HG03354 (cell line): ENCODE results near the gene AIFM1.

Experiments
- ATAC-seq: cut with Tn5 transposase; IDR thresholded peaks from one replicate; pipeline ENCODE4 v1.9.1; 2021; ENCODE audit warnings: mild to moderate bottlenecking; ENCODE audit not compliant: unreplicated experiment, poor library complexity, severe bottlenecking

AIFM1 gene

DNA sequence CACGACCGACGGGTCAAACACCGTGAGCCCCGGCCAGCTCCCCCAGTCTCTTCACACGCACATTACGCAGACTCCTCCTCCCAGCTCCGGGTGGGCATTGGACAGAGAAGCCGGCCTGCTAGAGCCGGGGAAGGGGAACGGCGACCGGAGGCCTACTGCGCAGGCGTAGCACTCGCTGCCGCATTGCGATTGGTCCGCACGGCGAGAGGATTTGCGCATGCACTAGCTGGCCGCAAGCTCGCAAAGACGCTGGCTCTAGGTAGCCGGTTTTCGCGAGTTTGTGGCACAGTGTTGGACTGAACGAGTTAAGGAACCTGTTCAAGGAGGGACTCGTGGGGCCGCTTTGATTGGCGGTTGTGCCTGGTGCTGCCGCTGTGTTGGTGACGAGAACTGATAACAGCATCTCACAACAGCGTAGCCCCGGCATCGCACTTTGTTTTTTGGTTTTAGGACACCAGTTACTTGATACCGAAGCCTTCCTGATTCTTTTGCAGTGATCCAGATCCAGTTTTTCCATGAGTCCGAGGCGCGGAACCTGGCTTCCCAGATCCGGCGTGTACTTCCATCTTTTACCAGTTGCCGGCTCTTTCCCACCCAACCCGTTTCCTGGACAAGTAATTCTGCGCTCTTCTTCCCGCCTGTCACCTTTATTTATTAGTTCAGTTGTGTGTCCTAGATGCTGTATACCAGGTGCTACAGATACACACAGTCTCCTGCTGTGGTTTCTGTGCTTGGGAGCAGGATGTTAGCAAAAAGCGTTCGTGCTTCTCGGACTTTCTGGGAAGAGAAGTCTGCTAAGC, at the start of gene AIFM1:
Gene AIFM1, minus strand, starts transcription at position 139 of the 800 bp plus-strand sequence. CDS start 185 bp downstream, outside the sequence.
- ATAC-seq: peak; percentile 88

DNA sequence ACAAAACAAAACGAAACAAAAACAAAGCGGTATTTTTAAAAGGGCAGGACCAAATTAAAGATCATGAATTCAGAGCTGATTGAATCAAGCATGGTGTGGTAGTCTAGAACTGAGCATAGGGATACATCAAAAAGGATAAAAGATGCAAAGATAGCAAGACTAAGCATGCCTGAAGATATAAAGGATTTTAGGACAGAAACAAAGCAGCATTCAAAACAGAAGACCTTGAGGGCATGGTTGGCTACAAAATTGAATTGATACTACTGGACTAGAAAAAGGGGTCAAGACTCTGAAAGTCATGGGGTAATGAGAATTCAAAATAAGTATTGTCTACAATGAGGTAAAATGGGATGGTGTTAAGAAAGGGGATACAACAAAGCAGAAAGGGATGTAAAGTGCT, 47.7 kb upstream of the AIFM1 start:
- no peak for ATAC-seq

DNA sequence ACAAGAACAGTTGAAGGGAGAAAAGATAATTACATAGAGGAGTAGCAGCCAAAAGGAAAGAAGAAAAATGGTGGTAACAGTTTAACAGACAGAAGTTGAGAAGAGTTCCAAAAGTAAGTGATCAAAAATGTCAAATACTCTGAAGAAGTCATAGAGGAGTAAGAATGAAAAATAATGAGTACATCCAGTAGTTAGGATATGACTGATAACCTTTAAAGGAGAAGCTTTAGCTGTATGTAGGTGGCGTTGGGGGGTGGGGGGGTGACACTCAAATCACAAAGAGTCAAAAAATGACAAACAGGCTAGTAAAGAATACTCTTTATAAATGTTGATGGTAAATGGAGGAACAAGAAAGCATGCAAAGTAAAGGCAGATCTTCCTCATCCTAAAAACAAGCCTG, 46.7 kb upstream of the AIFM1 start:
- no peak for ATAC-seq

DNA sequence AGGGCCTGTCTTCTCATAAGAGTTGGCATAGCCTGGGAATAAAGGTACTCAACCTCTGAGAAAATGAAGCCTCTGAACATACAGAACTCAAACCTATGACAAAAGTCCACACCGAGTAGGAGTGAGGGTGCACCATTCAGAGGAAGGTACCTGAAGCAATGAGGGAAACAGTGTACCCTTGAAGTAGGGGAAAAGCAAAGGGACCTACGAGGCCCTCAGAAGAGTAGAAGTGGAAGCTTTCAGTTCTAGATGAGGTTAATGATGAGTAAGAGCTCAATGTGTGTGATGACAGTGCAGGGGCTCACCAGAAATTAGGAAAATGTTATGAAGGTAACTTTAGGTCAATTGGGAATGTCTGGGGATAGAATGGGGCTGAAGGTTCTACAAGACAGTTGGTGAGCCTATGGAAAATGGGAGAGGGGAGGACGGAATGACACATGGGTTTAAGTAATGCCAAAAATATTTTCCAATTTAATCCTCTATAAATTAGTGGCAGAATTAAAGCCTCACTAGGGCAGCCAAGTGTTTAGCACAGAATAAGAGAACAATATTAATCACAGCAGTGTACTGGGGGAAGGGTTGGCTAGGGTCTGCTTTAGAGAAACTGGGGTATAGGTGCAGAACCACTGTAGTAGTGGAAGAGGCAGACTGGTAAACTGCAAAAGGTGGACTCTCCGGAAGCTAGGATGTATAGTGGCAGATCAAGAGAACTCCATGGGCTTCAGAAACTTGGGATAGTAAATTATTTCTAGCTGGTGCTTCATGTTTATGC, 46.0 kb upstream of the AIFM1 start:
- ATAC-seq: no peak

DNA sequence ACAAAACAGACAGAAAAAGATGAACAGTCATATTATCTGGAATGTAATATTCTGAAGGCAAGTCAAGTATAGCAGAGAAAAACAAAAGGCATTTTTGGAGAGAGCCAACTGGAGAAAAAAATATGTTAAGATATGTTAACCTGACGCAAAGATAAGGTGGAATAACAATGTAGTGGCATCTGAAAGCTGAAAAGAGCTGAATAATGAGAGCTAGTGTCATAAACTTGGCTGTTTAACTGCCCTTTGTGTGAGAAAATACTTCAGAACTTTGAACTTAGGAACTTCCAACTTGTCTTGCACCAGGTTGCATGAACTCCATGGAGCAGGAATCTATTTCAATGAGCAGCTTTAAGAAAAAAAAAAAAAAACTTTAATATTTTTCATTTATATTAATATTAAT, 39.0 kb upstream of the AIFM1 start:
- no peak for ATAC-seq

DNA sequence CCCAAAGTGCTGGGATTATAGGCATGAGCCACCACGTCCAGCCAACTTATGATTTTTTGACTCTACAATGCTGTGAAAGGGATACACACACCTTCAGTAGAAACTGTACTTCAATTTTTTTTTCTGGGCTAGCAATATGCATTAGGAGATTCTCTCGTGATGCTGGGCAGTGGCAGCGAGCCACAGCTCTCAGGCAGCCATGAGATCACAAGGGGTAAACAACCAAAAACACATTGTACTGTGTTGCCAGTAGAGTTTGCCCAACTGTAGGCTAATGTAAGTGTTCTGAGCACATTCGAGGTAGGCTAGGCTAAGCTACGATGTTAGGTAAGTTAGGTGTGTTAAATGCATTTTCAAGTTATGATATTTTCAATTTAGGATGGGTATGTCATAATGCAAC, 31.8 kb upstream of the AIFM1 start:
- no peak for ATAC-seq

DNA sequence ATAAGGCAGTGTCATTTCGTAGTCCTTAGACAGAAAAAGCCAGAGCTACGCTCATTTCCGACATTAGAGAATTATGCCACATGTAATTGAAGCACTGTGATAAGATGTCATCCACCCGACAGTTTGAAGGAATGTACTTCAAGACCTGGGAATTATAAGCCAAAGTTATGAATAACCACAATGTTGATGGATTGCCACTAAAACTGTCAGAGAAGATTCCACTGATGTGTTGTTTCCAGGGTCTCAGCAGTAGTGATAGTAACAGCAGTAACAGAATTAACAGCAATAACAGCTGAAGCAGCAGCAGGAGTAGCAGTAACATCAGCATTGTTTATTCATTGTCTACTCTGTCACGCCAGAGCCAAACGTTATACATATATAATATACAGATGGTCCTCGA, 30.8 kb upstream of the AIFM1 start:
- ATAC-seq: no peak

DNA sequence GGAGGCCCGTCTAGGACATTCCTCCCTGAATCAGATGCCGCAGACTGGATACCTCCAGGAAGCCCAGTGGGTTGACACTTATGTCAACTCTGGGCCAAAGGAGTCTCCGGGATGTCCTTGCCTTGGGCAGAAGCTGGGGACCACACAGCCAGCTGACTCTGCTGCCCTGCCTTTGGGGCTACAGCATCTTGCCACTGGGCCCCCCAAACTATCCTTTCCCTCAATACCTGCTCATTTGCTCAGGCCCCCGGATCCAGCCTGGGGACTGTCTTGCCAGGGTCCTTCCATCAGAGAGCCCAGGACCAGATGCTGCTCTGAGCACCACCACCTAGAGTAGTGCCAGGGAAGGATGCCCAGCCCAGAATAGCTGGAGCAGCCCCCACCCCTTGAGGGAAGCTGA, 25.2 kb upstream of the AIFM1 start:
- ATAC-seq: no peak

DNA sequence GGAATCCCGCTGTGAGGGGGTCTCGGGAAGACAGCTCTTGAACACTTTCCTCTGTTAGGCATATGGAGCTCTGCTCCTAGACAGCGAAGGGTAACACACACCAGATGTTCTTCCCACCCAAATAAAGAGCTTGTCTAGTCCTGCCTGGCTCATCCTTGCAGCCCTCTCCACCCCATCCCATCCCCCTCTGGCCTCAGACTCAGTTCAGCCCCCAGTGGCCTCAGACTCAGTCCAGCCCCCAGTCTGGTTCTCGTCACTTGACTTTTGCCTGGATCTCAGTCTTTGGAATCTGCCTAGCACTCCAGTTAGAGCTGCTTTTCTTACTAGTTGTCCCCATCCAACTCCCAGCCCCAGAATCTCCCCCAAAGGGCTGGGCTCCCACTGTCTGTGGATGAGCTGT, 21.0 kb upstream of the AIFM1 start:
- ATAC-seq: no peak

DNA sequence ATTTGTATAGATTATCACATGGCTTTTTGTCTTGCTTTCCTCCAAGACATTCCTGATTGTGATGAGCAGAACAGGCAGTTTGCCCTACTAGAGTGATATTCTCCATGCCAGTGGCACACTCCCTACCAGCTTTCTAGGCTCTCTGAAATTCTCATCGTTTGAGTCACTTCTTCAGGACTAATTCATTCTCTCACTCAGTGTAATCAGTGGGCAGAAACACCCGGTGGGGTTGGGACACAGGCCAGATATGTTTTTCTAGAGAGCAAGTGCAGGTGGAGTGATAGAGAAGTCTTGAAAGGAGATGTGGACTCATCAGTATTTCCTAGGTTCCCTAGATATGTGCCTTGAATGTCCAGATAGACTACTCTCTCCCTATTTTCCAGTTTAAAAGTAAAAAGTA, 19.2 kb upstream of the AIFM1 start:
- no peak for ATAC-seq

DNA sequence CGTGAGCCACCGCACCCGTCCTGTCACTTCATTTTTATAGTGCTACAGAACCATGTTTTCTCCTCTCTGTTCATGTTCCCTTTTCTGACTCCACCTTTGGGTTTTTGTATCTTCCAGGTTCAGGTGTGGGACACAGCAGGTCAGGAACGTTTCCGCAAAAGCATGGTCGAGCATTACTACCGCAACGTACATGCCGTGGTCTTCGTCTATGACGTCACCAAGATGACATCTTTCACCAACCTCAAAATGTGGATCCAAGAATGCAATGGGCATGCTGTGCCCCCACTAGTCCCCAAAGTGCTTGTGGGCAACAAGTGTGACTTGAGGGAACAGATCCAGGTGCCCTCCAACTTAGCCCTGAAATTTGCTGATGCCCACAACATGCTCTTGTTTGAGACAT, 18.5 kb upstream of the AIFM1 start:
- ATAC-seq: no peak

DNA sequence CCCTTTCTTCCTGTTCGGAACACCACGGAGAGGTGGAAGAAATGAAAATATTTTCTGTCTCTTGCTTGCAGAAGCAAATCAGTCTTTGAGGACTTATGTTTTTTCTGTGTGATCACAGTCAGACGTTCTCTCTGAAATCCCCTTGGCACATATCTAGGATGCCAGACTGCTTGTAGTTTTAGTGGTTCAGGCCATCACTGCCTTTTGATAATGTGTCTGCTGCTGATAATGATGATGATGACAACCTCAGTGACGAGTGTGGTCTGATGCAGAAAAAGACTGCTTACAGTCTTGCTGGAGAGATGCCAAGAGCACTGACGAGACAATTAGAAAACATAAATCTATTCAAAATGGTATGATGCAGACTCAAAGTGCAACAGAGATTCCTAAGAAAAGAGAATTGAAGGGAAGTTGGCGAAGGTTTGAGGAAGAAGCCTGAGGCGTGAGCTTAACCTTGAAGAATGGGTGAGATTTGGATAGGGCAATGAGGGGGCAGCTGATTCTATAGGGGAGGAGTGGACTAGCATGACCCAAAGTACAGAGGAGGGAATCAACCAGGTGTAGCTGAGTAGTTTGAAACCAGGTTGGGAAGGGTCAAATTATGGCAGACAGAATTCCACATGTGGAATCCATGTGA, 14.1 kb upstream of the AIFM1 start:
- no peak for ATAC-seq

DNA sequence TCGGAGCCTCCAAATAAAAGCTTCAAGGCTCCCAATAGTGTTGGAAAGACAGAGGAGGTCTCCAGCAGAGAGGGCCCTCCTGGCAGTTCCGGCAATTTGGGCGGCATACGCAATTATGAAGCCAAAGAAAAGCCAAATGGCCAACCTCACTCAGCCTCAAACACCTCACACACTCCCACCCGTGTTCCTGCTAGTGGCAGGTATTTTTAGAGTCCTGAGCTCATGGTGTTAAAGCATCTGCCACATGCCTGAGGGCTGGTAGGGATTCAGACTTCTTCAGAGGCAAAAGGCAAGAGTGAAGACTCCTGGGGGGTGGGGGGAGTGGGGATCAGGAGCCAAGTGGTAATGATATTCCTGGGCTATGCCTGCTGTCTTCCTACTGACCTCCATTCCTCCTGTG, 13.5 kb upstream of the AIFM1 start:
- ATAC-seq: no peak

DNA sequence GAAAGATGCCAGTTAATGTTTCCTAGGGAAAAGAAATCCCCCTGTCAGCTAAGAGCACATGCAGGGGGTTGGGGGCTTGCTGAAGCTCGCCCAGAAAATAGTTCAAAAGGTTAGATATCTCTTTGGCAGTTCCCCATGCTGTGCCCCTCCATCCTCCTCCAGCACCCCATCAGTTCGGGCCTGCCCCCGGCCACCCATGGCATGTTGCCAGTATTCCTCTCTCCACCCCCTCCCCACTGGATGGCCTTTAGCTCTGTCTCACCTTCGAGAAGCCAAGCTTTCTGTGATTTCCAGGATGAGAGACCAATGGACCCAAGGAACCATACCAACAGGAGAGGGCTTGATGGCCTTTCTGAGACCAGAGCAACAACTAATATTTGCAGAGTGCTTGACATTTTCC, 11.3 kb upstream of the AIFM1 start:
- ATAC-seq: no peak

DNA sequence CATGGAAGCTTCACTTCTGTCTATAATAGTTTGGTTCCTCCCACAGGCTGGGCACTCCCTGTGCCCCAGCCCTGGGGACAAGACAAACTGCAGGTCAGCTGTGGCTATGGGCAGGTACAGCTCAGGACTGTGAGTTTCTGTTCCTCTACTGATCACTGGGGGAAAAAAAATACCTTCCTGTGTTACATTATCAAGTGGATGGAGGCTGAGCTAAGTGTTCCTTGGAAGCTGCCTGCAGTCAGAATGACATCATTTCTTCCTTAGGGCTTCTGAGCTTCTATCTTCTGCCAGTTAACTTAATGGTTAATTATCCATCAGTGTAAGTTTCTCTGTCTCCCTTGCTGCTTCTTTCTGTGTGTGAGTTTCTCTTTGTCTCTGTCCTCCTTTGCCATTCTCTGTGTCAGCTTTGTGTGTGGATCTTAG, 10.7 kb upstream of the AIFM1 start:
- ATAC-seq: peak; percentile 81

DNA sequence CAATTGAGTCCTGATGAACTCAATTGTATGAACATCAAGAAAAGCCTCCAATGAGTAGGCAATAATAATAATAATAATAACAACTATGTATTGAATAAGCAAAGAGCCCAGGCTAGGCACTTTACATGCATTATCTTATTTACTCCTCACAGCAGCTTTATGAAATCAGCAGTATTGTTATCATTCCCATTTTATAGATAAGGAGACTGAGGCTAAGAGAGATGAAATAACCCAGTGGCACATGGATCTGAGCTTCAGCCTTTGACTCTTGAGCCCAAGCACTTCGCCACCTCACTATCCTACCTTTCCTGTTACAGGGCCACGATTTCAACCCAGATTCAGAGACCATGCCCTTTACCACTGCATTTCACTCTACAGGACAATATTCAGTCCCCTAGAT, 9.3 kb upstream of the AIFM1 start:
- ATAC-seq: no peak

DNA sequence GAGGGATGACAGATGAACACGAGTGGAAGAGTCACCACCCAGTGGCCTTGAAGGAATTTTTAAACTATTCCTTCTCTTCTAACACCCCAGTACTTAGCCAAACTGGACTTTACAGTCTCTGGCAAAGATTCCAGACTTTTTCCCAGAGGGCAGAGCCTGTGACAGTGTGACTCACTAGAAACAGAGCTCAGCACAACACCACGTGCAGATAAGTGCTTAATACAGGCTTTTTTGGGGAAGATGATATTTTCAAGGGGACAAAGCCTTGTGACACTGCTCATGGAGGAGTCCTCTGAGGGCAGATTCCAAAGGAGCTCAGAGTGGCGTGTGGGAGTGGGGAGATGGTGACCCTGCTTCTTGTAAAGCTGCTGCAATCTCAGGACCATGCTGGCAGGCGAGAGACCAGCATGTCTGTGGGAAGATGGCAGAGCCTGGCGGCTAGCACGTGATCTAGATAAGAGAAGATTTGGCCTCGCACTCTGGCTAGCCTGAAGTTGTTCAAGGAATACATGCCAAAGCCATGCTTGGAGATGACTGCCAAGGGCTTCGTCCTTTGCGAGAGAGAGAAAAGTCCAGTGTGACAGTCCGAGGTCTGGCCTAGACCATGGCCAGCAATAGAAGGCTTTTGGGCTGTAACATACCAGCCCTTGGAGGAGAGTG, 8.5 kb upstream of the AIFM1 start:
- ATAC-seq: no peak

DNA sequence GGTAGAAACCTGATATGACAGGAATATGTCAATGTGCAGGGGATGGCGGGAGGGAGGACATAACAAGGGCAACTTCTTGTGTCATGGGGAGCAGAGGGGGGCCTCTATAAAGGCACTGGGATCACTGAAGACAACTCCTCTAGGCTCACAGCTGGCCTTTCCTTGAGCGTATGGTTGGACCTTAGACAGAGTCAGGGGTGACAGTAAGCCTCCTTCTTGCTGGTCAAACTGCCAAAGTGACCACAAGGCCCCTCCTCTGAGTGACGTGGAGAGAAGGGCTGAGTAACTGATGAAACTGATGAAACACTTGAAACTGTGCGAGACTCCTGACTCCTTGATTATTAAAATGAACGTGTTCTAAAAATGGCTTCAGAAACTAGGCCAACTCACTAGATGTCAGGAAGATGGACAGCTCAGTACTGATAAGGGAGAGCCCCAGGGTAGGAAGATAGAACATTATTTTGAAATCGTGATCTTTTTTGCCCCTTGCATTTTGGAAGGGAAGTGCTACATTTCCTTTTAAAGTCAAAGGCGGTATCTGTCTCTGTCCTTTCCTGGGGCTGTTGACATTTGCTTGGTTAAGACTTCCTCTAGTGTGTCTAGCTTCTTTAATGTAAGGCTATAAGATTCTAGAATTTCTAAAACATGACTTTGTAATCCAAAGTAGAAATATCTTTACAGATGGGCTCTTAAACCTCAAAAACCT, 7.7 kb upstream of the AIFM1 start:
- peak; percentile 26 for ATAC-seq

DNA sequence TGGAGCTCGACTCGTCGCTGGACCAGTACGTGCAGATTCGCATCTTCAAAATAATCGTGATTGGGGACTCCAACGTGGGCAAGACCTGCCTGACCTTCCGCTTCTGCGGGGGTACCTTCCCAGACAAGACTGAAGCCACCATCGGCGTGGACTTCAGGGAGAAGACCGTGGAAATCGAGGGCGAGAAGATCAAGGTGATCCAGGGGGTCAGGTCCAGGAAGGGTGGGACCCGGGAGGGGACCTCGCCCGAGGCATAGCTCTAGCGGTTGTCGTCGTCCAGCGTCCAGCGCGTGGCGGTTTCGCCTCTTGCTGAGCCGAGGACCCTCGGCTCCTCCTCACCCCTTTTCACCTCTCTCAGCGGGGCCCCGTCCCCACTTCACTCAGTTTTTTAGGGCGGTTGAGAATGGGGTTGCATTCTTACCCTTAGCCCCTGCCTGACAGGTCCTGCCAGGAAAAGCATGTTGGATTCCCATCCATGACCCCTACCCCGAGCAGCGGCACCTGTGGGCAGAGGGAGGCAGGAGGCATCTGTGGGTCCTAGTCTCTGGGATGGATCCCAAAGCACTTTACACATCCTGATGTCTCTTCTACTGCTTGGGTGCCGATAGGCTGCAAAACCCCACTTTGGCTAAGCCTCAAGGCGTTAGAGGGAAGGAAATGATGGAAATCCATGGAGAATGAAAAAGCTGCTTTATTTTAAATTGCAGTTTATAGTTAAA, 6.6 kb upstream of the AIFM1 start:
- no peak for ATAC-seq
